Raji (cell line): ENCODE results near the gene MPL.

Experiments used
- POLR2A ChIP-seq: IDR thresholded peaks from 2 replicates; pipeline ENCODE4 v1.6.1; 2011; ENCODE audit warnings: low read depth, low read length, control low read depth; ENCODE audit not compliant: insufficient read depth

MPL gene

GRCh38 chr1:43338001-43338400 lies 383 bp downstream of the MPL start:
- no peak for TF ChIP-seq POLR2A

GRCh38 chr1:43339584-43340232 lies 2.1 kb downstream of the MPL start:
- TF ChIP-seq POLR2A: no peak

GRCh38 chr1:43340559-43340958 lies 2.9 kb downstream of the MPL start:
- TF ChIP-seq POLR2A: no peak

GRCh38 chr1:43344267-43344850 lies 6.7 kb downstream of the MPL start:
- no peak for TF ChIP-seq POLR2A

DNA sequence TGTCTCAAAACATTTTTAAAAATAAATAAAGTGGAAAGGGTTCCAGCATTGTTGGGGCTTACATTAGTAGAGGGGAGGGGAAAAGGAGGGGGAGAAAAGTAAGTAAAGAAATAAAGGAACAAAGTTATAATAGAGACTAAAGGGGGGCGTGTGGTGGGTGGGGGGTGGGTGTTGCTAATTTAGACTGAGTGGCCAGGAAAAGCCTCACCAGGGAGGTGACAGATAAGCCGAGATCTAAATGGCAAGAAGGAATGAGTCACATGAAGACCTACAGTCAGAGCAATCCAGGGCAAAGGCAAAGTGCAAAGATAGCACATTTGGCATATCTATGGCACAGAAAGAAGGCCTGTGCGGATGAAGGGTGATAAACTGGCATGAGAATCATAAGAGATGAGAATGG lies 7.5 kb downstream of the MPL start:
- no peak for TF ChIP-seq POLR2A

- TF ChIP-seq POLR2A: no peak
Observed at GRCh38 chr1:43346636-43347035, 9.0 kb downstream of the MPL start.

- TF ChIP-seq POLR2A: no peak
Observed at GRCh38 chr1:43348343-43348808, 10.8 kb downstream of the MPL start.

DNA sequence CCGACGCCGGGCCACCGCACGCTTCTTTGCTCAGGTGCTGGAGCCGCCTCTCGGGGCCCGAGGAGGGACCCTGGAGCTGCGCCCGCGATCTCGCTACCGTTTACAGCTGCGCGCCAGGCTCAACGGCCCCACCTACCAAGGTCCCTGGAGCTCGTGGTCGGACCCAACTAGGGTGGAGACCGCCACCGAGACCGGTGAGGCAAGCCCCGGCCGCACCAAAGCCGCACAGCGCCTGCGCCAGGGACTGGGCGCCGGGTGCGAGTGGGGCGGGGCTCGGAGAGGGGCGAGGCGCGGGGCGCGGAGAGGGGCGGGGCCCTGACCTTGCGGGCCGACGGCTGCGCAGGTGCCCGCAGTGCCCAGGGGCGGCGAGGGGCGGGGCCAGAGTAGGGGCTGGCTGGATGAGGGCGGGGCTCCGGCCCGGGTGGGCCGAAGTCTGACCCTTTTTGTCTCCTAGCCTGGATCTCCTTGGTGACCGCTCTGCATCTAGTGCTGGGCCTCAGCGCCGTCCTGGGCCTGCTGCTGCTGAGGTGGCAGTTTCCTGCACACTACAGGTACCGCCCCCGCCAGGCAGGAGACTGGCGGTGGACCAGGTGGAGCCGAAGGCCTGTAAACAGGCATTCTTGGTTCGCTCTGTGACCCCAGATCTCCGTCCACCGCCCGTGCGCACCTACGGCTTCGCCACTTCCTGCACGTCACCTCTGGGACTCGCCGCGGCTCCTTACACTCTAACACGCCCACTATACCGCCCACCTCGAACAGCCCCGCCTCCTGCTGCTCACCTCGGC lies 11.4 kb downstream of the MPL start:
- TF ChIP-seq POLR2A: no peak

- TF ChIP-seq POLR2A: no peak
Observed at GRCh38 chr1:43349594-43350306, 12.1 kb downstream of the MPL start.

- no peak for TF ChIP-seq POLR2A
Observed at GRCh38 chr1:43350976-43351375, 13.4 kb downstream of the MPL start.

GRCh38 chr1:43351421-43352350 lies 14.1 kb downstream of the MPL start:
- TF ChIP-seq POLR2A: no peak

DNA sequence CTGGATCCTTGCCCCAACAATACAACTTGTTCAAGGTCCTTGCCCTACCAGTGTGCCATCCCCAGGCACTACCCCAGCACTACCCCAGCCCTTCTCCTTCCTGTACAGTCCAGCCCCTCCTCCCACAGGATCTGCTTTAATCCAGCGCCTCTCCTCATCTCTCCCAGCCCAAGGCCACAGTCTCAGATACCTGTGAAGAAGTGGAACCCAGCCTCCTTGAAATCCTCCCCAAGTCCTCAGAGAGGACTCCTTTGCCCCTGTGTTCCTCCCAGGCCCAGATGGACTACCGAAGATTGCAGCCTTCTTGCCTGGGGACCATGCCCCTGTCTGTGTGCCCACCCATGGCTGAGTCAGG lies 14.7 kb downstream of the MPL start:
- no peak for TF ChIP-seq POLR2A

GRCh38 chr1:43352881-43353280 lies 15.3 kb downstream of the MPL start:
- TF ChIP-seq POLR2A: no peak

DNA sequence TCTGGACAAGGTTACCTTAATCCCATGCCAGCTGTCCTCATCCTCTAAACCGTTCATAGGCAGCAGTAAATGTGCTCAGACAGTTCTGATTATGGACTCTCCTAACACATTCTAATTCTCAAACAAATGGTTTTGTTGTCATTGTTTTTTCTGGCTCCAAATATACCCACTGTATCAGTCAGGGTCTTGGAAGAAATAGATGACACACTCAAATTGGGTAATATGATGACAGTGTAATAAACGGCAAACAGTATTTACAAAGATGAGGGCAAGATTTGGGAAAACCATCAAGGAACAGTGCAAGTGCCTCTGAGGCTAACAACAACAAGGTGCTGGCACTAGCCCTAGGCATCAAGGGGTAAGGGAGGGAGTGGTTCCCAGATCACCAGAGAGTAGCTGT lies 16.9 kb downstream of the MPL start:
- TF ChIP-seq POLR2A: no peak
